ENCODE results near the gene SORCS1.

SORCS1 gene

GRCh38 chr10:106815427-106816043 is 349.0 kb downstream of the SORCS1 start:
- no peak for DNase-seq (ENCODE audit: low spot score)

DNA sequence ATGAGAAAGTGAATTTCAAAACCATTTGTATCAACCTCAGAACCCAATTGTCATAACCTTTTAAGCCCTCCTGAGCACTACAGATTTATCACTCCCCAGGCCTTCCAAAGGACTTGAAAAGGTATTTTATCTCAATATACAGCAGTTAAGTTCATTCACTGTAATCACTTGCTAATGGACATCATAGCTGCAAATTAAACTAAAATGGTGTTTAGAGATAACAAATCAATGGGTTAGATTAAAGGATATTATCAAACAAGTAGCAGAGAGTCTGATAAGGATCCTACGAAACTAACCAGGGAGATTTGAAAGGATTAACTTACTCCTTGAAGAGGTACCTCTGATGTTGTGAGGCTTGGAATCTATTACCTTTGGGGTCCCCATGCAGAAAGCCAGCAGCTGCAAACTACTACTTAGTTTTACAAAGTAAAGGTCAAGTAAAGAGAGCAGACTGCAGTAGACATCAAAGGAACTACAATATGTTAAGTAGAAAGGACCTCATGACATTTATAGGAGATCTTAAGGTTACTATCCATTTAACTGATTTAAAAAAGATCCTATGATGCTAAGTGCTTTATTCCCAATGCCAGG is 359.4 kb downstream of the SORCS1 start:
- no peak for DNase-seq (ENCODE audit: low spot score)

DNA sequence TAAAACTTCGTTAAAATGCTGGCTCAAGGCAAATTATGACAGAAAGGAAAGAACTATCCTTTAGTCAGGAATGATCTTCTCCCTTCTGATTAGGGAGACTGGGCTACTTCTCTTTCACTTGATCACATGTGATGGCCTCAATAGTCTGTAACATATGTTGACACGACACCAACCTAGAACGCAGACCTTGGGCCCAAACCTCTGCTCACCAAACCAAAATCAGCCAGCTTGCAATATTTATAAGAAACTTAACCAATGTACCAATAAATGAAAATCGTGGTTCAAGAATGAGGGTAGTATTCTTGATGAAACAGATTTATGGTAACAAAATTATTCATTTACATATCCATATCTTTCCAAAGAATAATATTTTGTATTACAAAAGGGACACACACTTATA is 361.6 kb downstream of the SORCS1 start:
- DNase-seq (ENCODE audit: low spot score) = no peak

- DNase-seq (ENCODE audit: low spot score) = no peak
These were observed 364.7 kb downstream of the SORCS1 start for GRCh38 chr10:106799776-106800175.

DNA sequence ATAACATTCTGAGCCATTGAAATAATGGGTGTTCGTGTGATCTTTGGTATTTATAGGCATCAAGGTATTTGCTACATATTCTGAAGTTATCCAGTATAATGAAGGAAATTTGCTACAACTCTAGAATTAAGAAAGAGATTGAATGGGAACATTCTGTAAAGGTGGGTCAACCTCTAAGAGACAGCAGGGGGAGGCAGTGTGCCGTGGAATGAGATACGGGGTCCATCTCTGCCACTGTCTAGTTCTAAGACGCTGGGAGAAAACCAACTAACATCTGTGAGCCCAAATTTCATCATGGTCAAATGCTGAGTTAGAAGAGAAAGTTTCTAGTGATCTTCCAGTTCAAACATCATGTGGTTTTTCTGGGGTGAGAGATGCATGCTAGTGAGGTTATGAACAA is 368.9 kb downstream of the SORCS1 start:
- DNase-seq (ENCODE audit: low spot score) = peak; percentile 26

- no peak for DNase-seq (ENCODE audit: low spot score)
These were observed 370.9 kb downstream of the SORCS1 start for GRCh38 chr10:106793617-106794016.

DNA sequence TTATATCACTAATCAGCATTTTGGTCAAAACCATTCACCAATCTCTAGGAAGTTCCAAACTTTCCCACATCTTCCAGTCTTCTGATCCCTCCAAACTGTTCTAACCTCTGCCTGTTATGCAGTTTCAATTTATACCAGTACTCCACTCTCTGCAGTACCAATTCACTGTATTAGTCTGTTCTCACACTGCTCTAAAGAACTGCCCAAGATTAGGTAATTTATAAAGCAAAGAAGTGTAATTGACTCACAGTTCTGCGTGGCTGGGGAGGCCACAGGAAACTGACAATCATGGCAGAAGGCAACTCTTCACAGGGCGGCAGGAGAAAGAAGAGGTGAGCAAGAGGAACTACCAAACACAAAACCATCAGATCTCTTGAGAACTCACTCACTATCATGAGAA is 374.9 kb downstream of the SORCS1 start:
- DNase-seq (ENCODE audit: low spot score) = no peak

GRCh38 chr10:106788982-106789381 is 375.5 kb downstream of the SORCS1 start:
- no peak for DNase-seq (ENCODE audit: low spot score)

DNA sequence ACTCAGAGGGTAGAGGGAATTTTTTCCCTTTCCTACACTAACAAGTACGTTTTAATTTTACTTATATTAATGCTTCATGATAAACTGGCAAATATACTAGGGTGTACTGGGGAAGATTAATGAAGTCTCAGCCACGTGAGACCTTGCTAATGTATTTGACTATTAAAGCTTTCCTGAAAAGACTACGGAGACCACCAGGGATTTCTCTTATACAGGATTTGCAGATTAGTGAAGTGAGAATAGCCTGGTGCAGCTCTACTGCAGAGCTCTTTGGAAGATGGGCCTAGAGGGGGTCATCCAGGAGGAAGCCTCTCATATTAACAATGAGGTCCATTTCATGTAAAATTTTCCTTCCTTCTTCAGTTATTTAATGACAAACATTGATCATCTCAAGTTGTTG is 379.0 kb downstream of the SORCS1 start:
- no peak for DNase-seq (ENCODE audit: low spot score)

GRCh38 chr10:106780632-106781031 is 383.9 kb downstream of the SORCS1 start:
- no peak for DNase-seq (ENCODE audit: low spot score)

DNA sequence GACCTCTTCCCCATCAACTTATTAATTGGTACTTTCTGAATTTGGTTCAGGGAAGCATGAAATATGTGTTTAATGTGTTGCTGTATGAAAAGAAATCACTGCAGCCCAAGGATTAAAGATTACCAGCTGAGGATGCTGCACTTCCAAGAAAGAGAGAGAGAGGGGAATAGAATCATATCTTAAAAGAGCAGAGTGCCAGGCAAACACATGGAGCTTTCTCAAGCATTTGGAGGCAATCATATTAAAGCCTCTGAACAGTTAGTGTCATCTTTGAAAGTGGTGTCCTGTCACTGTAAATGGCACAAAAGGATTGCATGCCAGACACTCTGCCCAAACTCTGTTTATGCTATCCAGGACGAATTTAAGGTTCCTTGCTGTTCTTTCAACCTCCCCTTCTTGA is 386.7 kb downstream of the SORCS1 start:
- no peak for DNase-seq (ENCODE audit: low spot score)

GRCh38 chr10:106775127-106775526 is 389.4 kb downstream of the SORCS1 start:
- no peak for DNase-seq (ENCODE audit: low spot score)

GRCh38 chr10:106772957-106773356 is 391.5 kb downstream of the SORCS1 start:
- no peak for DNase-seq (ENCODE audit: low spot score)

DNA sequence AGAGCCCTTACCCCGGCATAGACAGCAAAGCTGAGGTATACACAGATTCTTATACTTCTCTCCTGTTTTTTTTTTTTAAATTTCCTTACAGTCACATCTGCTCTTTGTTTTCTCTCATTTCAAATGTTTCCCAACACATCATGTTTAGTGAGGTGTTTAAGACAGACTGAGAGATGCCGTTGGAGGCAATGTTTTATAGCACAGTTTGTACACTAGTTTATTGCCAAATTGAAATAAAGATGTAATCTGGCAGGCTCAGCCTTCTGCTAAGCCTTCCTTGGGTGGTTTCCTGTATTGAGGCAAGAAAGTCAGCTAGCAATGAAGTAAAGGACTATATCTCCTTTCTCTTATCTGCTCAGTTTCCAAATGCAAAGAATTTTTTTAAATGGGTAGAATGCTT is 393.4 kb downstream of the SORCS1 start:
- DNase-seq (ENCODE audit: low spot score) = no peak

DNA sequence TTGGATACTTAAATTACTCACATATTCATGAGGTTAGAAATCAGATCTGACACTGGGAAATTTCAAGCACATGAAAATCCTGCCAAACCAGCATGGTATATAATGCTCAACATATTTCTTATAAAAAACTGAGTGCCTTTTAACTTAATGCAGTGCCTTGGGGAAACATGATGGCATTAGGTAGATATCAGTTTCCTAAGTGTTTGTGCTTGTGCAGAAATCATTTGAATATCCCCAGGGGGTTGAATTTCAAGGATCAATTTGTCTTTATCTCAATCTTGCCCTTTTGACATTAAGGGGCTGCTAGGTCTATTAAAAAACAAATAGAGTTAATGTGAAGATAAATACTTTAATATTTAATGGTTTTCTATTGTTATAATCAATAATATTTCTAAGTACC is 396.3 kb downstream of the SORCS1 start:
- DNase-seq (ENCODE audit: low spot score) = no peak

- DNase-seq (ENCODE audit: low spot score) = no peak
These were observed 398.6 kb downstream of the SORCS1 start for GRCh38 chr10:106765928-106766327.

- no peak for DNase-seq (ENCODE audit: low spot score)
These were observed 399.2 kb downstream of the SORCS1 start for GRCh38 chr10:106765241-106765754.

DNA sequence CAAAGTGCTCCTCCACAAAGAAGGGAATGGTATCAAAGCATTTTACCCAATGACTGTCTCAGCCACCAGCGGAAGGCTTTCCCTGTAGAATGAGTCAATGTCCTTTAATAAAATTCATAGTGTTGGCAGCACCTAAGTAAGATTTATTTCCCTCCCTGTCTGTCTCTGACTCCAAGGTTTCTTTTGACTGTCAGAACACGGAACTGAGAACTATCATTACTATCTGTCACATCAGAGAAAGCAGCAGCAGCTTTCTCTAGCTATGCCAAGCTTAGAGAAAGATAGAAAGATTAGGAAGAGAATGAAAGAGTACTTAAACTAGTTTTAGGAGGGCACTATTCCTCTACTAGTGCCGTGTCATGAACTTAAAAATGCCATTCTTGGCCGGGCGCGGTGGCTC is 400.1 kb downstream of the SORCS1 start:
- DNase-seq (ENCODE audit: low spot score) = no peak

DNA sequence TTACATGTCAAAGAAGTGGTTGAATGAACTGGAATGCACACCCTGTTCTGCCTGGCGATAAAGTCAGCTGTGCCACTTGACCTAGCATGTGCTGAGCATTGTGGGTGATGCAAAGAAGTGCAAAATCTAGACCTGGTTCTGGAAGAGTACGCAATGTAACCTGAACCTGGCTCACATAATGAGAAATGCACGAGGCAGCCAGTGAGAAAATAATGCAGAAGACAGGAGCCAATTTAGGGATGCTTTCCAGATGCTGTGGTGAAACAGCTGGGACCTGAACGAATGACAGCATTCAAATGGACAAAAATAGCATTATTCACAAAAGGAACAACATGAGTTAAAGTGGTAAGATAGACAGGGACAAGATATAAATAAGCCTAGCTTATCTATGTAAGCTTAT is 402.6 kb downstream of the SORCS1 start:
- DNase-seq (ENCODE audit: low spot score) = no peak

DNA sequence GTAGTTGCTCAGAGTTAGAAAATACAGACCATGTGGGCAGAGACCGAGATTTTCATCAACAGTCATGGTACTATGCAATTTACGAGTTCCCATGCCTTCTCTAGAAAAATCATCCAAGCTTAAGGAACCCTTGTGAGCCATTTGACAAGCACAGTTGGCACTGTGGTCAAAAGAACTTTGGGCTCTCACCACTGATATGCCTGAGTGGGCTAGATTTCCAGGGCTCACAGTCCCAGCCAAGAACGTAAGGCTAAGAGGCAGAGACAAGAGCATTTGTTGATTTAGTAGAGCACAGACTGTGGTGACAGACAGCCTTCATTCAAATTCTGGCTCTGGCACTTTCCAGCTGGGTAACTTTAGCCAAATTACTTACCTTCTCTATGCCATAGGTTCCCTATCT is 407.0 kb downstream of the SORCS1 start:
- DNase-seq (ENCODE audit: low spot score) = no peak

DNA sequence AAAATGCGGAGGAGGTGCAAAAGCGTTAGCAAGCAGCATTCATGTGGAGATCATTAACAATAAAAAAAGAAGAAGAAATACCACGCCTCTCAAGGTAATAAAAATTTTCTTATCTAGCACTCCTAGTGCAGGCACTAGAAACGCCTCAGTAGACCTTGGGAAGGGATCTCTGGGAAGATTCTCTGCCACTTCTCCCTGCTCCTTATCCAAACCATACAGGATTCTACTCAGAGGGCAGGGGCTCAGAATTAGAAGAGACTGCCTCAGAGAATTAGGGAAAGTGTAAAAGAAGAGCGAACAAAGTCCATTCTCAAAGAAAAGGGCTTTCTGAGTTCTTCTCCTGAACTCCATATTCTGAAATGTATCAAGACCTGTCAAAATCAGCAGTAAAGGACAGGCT is 413.4 kb downstream of the SORCS1 start:
- no peak for DNase-seq (ENCODE audit: low spot score)

DNA sequence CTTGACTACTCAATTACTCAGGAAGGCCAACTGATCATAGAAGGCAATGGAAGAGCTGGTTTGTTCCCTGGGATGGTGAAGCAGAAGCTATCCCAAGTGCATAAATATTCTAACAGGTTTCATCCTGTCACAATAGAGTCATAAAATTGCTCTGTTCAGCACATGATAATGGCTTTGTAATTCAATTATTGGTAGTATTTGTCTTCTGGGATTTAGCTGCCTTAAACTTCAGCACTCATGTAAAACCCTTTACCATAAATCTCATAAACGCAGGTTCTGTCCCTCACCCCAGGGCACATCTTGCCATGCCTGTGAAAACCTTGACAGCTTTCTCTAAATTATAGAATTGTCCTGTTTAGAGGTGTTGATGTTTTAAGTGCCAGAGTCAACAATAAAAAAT is 417.6 kb downstream of the SORCS1 start:
- no peak for DNase-seq (ENCODE audit: low spot score)

DNA sequence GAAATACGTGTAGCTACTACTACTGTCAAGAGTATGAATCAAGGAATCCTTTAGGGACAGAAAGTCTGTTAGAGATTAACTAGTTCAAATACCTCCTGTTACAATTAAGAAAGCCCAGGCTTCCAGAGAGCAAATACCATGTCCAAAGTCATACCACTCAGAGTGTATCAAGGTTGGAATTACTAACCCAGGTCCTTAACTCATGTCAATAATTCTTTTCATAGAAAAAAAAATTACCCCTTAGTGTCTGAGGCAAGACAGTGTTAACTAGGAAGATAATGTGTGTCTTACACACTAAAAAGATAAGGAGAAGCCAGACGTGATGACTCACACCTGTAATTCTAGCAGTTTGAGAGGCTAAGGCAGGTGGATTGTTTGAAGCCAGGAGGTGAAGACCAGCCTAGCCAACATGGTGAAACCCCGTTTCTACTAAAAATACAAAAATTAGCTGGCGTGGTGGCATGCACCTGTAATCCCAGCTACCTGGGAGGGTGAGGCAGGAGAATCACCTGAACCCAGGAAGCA is 423.4 kb downstream of the SORCS1 start:
- DNase-seq (ENCODE audit: low spot score) = no peak

DNA sequence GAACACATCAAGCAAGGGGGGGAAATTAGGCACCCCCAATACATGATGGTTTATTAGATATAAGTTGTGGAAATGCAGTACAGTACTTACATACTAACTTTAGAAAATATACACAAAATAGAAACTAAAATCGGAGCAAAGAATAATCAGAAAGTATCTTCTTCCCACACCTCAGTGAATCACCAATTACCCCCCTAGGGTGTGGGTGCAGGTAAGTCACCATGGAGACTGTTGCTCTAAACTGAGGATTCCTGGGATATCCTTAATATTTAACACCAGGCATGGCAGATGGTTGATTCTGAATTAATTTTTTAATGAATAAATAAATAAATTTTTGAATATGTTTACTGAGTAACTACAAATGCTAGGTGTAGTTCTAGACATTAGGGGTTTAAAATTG is 424.4 kb downstream of the SORCS1 start:
- DNase-seq (ENCODE audit: low spot score) = no peak
